ENCODE data around the gene CDH13. TPM values are rescaled to one million over a fixed set of nuclear protein-coding genes. Genes with fewer than 3 reads are reported as not detected.

The CDH13 gene
- polyA plus RNA-seq, 1 donor from 2014 or later = 3.2 TPM

GRCh38 chr16:82829301-82829700, 202.5 kb downstream of the CDH13 start:
- Histone ChIP-seq H3K36me3 (ENCODE audit: insufficient read depth, low read length) (no peaks in the 10 kb centered on the region), H3K9ac (ENCODE audit: low read length) (no peak overlapping the region), H3K9me3 (ENCODE audit: low read length) (no peaks in the 10 kb centered on the region), H3K4me3 (ENCODE audit: low read length) (no peak overlapping the region), H3K4me2 (ENCODE audit: low read length) (no peak overlapping the region), H3K27ac (ENCODE audit: low read length) (no peak overlapping the region), H4K20me1 (ENCODE audit: insufficient read depth) (no peaks in the 10 kb centered on the region), H3K27me3 (ENCODE audit: insufficient read depth, low read depth, low read length) (no peaks in the 10 kb centered on the region), H3K9me2 (ENCODE audit: insufficient read depth, low read length) (no peaks in the 10 kb centered on the region), H2AFZ (ENCODE audit: low read depth, low read length) (no peak overlapping the region), H3K79me2 (replicated peaks; ENCODE audit: insufficient read depth, low read length) (no peaks in the 10 kb centered on the region), H3F3A (ENCODE audit: insufficient read depth, low read length, poor library complexity, severe bottlenecking) (no peaks in the 10 kb centered on the region)
- TF ChIP-seq CTCF (IDR thresholded peaks at IDR 0.05; ENCODE audit: poor library complexity, severe bottlenecking) = no peak
- TF ChIP-seq POLR2AphosphoS5 (IDR thresholded peaks at IDR 0.05) = no peak
- TF ChIP-seq MXI1 (conservative IDR thresholded peaks at IDR 0.05; ENCODE audit: poor library complexity, severe bottlenecking) = no peak
- TF ChIP-seq TAF1 (IDR thresholded peaks at IDR 0.05; ENCODE audit: low read depth) = no peak
- TF ChIP-seq EP300 (conservative IDR thresholded peaks at IDR 0.05; ENCODE audit: poor library complexity, severe bottlenecking) = no peak
- no peak for TF ChIP-seq REST (IDR thresholded peaks at IDR 0.05; ENCODE audit: borderline replicate concordance)
- TF ChIP-seq RAD21 (conservative IDR thresholded peaks at IDR 0.05) = no peak
- no peak for TF ChIP-seq SMC3 (conservative IDR thresholded peaks at IDR 0.05; ENCODE audit: poor library complexity)
- TF ChIP-seq EZH2 (IDR thresholded peaks at IDR 0.05; ENCODE audit: borderline replicate concordance, insufficient read depth, low read length, poor library complexity, severe bottlenecking) = no peak

GRCh38 chr16:82830944-82831343, 204.2 kb downstream of the CDH13 start:
- Histone ChIP-seq H3K36me3 (ENCODE audit: insufficient read depth, low read length) (no peaks in the 10 kb centered on the region), H3F3A (ENCODE audit: insufficient read depth, low read length, poor library complexity, severe bottlenecking) (no peaks in the 10 kb centered on the region), H3K79me2 (replicated peaks; ENCODE audit: insufficient read depth, low read length) (no peaks in the 10 kb centered on the region), H3K9ac (ENCODE audit: low read length) (no peak overlapping the region), H3K4me2 (ENCODE audit: low read length) (no peak overlapping the region), H2AFZ (ENCODE audit: low read depth, low read length) (no peak overlapping the region), H3K4me3 (ENCODE audit: low read length) (no peak overlapping the region), H3K9me2 (ENCODE audit: insufficient read depth, low read length) (no peaks in the 10 kb centered on the region), H3K27me3 (ENCODE audit: insufficient read depth, low read depth, low read length) (no peaks in the 10 kb centered on the region), H3K27ac (ENCODE audit: low read length) (no peak overlapping the region), H4K20me1 (ENCODE audit: insufficient read depth) (no peaks in the 10 kb centered on the region), H3K9me3 (ENCODE audit: low read length) (no peaks in the 10 kb centered on the region)
- TF ChIP-seq REST (IDR thresholded peaks at IDR 0.05; ENCODE audit: borderline replicate concordance) = no peak
- no peak for TF ChIP-seq EP300 (conservative IDR thresholded peaks at IDR 0.05; ENCODE audit: poor library complexity, severe bottlenecking)
- no peak for TF ChIP-seq MXI1 (conservative IDR thresholded peaks at IDR 0.05; ENCODE audit: poor library complexity, severe bottlenecking)
- TF ChIP-seq RAD21 (conservative IDR thresholded peaks at IDR 0.05) = no peak
- TF ChIP-seq TAF1 (IDR thresholded peaks at IDR 0.05; ENCODE audit: low read depth) = no peak
- no peak for TF ChIP-seq CTCF (IDR thresholded peaks at IDR 0.05; ENCODE audit: poor library complexity, severe bottlenecking)
- TF ChIP-seq POLR2AphosphoS5 (IDR thresholded peaks at IDR 0.05) = no peak
- no peak for TF ChIP-seq EZH2 (IDR thresholded peaks at IDR 0.05; ENCODE audit: borderline replicate concordance, insufficient read depth, low read length, poor library complexity, severe bottlenecking)
- no peak for TF ChIP-seq SMC3 (conservative IDR thresholded peaks at IDR 0.05; ENCODE audit: poor library complexity)

Data from neural cell (in vitro differentiated cells).